SK-N-DZ (cell line): ENCODE data around the gene SPRY4.
"Not testable (repeated sequence)": the region's sequence is repeated elsewhere in the genome, so short reads cannot be mapped to it uniquely, and the experiment has no call there.

Source experiments
- DNase-seq: peaks from one replicate; pipeline ENCODE4 v3.0.0-alpha.2; 2015; ENCODE audit warnings: low spot score

The SPRY4 gene

GRCh38 chr5:142334538-142334937 lies 9.7 kb upstream of the SPRY4 start:
- DNase-seq = no peak

- not testable (repeated sequence) for DNase-seq
These were observed 8.9 kb upstream of the SPRY4 start for GRCh38 chr5:142333749-142334148.

- no peak for DNase-seq
These were observed 5.6 kb upstream of the SPRY4 start for GRCh38 chr5:142330444-142330843.

DNA sequence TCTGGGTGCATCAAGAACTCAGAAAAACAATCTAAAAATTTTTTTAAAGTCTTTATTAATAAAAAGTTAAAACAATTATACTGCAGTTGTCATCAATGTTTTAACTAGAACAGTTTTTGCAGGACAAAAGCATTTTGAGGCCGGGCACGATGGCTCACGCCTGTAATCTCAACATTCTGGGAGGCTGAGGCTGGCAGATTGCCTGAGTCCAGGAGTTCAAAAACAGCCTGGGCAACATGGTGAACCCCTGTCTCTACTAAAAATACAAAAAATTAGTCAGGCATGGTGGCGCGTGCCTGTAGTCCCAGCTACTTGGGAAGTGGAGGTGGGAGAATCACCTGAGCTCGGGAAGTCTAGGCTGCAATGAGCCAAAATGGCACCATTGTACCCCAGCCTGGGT lies 5.2 kb upstream of the SPRY4 start:
- no peak for DNase-seq

- no peak for DNase-seq
These were observed 2.5 kb upstream of the SPRY4 start for GRCh38 chr5:142327111-142327842.

GRCh38 chr5:142326480-142326938 lies 1.7 kb upstream of the SPRY4 start:
- DNase-seq = no peak

DNA sequence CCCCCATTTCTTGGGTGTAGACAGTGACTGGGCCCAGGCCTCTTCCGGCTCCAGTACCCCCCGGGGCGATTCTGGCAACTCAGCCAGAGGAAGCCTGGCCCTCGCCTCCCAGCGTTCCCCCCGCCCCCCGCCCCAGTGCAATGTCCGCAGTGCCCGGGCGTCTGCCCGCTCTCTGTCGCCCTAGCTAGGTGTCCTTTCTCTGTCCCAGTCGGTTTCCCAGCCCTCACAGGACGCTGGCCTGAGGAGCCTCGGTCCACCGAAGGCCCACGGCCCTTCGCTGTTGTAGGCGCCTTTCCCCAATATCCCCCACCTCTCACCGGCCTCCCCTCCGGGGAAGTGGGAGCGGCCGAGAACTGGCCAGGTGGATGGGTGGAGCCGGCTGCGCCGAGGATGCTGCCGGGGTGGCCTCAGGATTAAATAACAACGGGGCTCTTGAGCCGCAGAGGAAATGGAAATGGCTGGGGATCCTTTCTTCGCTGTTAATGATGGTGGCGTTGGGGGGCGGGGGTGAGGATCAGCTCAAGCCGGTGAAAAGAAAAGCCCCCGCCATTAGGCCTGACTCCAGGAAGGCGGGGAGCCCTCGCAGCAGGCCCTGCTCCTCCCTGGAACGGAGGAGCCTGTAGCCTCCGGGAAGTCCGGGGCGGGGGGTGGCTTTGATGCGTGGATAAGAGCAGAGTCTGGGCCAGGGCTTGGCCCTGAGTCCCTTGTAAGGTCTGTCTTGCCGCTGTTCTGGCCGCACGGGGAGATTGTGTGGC lies 1.1 kb upstream of the SPRY4 start:
- no peak for DNase-seq

GRCh38 chr5:142324136-142324870 lies 518 bp downstream of the SPRY4 start:
- DNase-seq = no peak

- DNase-seq = no peak
These were observed 1.2 kb downstream of the SPRY4 start for GRCh38 chr5:142323480-142324135.

DNA sequence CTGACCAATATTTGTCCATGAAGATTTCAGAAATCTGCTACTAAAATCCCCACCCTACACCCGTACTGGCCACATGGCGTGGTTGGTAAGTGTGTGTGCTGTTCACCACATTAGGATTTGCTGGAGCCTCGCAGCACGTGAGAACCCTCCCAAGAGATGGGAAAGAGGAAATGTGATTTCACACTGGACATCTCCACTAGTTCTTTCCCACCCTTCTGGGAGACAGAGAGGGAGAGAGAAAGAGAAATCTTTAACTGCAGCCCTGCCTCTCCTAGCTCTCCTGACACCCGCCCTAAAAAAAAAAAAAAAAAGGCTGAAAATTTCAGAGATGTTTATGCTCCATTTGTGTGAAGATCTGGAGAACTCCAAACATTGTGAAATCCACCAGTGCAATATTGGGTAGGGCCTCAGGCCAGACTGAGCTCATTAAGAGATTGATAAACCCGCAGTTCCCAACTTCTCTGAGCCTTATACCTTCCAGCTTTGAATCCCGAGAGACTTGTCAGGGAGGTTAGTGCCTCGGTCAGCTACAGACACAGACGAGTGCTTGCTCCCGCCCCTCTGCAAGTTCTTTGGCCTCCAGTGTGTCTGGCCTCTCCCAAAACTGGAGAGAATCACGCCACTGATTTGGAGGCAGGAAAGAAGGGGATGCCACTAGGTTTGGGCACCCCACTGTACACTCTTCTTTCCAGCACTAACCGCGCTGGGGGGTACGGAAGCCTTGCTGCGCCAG lies 1.9 kb downstream of the SPRY4 start:
- no peak for DNase-seq

DNA sequence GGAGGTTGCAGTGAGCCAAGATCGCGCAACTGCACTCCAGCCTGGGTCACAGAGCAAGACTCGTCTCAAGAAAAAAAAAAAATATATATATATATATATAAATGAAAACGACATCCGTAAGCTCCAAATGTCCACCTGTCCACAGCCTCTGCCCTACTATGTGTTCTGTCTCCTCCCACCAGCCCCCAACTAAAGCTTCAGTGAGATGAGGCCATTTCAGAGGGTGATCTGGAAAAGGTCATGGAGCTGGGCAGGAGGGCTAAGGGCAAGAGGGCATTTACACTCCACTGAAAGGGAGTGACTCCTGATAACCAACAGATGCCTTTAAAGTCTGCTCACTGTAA lies 2.4 kb downstream of the SPRY4 start:
- no peak for DNase-seq

GRCh38 chr5:142320851-142321560 lies 3.8 kb downstream of the SPRY4 start:
- no peak for DNase-seq

DNA sequence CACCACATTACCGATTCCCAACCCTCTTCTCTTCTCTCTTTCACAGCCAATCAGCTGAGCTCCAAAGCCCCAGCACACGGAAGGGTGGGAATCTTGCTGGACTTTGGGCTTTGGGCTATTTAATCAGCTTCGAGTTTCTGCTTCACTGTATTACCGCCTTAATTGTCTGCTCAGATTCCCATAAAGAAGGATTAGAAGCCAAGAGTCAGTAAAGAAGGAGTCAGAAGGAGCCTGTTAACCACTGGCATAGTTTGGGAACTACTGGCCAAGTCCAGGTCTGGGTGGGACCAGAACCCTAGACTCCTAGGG lies 4.4 kb downstream of the SPRY4 start:
- DNase-seq = no peak

- DNase-seq = no peak
These were observed 5.0 kb downstream of the SPRY4 start for GRCh38 chr5:142319560-142320429.

GRCh38 chr5:142319105-142319504 lies 5.7 kb downstream of the SPRY4 start:
- DNase-seq = no peak

- DNase-seq = no peak
These were observed 7.1 kb downstream of the SPRY4 start for GRCh38 chr5:142317753-142318152.

GRCh38 chr5:142317173-142317572 lies 7.6 kb downstream of the SPRY4 start:
- DNase-seq = no peak

GRCh38 chr5:142316681-142317080 lies 8.1 kb downstream of the SPRY4 start:
- DNase-seq = no peak

DNA sequence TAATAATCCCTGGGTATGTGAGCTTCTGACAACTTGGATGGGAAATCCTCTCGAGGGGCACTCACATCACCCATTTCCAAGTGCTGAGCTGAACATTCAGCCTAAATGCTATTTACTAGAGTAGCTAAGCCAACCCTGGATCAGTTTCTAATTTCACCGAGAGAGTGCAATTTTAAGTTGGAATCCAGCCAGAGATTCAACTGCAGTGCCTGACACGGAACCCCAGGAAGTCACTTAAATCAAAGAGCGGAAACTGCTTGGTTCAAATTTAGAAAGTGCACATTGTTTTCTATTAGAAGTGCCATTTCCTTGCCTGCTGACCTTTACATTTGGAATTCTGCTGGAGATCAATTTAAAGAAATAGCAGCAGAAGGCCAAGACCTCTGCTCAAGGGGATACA lies 8.8 kb downstream of the SPRY4 start:
- no peak for DNase-seq
